NCI-H510A (cell line): Measurements from ENCODE around the gene RALGAPA2.

ENCODE experiments used
- DNase-seq: peaks from one replicate; lab custom pipeline; 2025; lab: John Stamatoyannopoulos, UW

RALGAPA2 gene

DNA sequence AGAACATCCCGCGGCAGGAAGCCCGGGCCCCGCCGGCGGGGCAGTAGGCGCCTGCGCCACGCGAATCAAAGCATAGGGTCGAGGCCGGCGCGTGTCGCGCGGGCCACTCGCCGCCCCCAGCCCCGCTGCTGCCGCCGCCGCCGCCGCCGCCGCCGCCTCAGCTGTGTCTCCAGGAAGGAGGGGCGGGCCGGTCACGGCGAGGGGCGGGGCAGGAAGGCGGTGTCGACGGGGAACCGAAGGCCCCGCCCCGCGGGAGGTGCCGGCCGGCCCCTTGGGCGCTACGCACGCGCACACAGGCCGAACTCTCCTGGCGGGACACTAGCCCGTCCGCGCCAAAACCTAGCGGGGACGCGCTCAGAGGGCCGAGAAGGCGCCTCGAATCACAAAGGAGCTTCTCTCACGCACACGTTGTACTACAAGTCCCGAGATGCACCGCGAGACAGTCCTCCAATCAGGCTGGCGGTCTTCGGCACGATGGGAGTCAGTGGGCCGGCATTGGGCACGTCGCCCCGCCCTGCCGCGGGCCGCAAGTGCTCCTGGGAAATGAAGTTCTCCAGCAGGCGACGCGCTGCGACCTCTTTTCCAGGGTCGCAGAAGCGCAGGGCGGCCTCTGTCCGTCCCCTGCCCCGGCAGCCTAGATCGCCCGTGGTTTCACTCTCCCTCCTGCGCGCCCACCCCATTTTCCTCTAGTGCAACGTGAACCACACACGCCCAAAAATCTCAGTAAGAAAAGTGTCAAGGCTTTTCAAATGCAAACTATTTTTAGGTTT, at the start of gene RALGAPA2:
Gene RALGAPA2, minus strand, starts transcription at position 171 of the 770 bp plus-strand sequence. Its CDS starts 164 bp downstream, at position 7.
- DNase-seq, result peak; percentile 98

DNA sequence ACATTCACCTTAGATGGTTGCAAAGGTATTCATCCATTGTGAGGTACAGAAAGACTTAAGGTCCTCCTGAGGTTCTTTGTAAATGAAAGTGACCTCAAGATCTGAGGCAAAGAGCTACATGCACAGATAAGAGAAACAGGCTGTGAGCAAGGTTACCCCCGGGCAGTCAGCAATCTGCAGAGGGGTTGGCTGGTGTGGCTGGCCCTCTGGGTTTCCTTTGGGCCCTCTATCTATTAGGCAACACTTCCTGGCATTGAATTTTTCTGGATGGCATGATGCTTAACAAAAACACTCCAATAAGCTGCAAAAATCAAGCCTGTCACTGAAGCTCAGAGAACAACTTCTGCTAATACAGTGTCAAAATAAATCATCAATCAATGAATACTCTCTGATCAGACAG, 48.9 kb upstream of the RALGAPA2 start:
- DNase-seq, result no peak

DNA sequence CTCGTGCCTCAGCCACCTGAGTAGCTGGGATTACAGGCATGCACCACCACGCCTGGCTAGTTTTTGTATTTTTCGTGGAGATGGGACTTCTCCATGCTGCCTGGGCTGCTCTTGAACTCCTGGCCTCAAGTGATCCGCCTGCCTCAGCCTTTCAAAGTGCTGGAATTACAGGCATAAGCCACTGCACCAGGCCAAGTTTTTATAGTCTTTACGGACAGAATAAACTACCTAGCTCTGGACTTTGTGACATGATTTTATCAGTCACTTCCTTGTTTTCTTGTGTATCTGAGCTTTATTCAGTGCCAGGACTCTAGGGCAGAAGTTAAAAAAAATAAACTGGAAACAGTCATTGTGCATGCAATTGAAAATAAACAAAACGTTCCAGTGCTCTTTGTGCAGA, 46.7 kb upstream of the RALGAPA2 start:
- no peak for DNase-seq

DNA sequence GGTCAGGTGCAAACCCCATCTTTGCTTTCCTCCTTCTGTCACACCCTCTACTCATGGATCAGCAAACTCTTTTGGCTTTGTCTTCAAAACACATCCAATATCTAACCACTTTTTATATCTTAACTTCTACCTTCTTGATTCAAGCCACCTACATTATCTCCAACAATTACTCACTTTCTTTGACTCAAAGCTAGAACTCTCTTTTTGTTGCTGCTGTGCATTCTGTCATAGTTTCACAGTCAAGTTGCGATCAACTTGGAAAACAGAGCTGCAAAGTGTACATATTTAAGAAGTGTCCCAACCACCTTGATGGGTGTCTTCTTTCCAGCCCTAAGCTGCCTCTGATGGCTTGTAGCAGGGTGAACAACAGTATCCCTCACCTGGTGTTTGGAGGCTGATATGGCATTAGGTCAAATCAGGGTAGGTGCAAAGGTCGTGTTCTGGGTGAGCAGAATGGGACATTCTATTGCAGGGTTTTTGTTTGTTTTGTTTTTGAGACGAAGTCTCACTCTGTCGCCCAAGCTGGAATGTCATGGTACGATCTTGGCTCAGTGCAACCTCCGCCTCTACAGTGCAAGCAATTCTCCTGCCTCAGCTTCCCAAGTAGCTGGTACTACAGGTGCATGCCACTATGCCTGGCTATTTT, 43.4 kb upstream of the RALGAPA2 start:
- DNase-seq, result no peak

DNA sequence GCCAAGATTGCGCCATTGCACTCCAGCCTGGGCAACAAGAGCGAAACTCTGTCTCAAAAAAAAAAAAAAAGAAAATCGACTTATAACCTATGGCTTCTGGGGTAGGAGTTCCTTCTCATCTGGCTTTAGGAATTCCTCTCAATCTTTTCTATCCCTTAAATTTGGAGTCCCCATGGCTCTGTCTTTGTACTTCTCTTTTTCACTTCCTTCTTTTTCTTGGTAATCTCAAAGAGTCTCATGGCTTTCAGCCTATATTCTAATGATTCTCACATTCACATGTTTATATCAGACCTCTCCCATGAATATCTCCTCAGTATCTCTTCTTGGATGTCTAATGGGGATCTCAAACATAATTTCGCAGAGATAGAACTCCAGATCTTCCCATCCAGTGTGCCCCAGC, 42.8 kb upstream of the RALGAPA2 start:
- DNase-seq, result no peak

DNA sequence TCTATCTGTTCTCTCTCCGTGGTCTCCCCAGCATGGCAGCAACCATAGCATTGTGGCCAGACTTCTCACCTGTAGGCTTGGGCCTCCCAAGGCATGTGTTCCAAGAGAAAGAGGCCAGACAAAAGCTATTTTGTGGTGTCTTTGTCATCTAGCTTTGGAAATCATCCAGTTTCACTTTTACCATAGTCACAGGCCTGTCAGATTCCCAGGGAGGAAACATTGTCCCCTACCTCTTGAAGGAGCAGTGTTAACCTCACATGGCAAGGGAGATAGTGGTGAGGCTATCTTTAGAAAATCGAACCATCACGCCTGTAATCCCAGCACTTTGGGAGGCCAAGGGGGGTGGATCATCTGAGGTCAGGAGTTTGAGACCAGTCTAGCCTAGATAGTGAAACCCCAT, 42.3 kb upstream of the RALGAPA2 start:
- no peak for DNase-seq

DNA sequence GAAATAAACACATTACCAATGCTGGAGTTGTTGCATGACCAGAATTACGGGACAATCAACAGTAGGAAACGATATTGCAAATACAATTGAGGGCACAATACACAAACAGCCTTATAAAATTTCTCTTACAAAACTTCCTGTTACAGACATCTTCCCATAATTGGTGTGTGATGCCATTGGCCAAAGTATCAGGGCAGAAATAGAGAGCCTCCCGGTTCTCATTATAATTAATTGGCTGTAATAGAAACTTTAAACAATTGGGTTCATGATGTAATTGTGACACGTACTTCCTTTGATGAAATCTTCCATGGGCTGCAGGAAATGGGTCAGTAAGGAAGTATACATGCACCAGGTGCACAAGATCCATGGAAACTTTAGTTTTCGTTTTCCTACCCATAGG, 40.3 kb upstream of the RALGAPA2 start:
- DNase-seq, result no peak

DNA sequence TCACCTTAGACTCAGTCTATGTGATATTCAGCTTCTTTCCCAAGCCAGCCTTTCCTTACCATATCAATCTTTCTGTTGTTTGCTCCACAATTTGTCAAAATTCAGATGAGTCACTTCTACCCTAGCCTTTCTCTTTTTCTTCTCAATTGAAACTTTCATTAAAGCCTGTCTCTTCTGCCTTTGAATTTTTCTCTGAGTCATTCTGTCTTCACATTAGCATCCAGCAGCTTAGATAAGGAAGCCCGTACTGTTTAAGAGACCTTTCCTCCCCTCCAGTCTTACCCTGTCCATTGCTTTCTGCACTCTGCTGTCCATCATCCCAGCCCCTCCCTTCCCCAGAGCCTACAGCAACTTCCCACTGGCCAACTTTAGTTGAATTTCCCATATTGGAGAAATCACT, 34.9 kb upstream of the RALGAPA2 start:
- DNase-seq, result no peak

DNA sequence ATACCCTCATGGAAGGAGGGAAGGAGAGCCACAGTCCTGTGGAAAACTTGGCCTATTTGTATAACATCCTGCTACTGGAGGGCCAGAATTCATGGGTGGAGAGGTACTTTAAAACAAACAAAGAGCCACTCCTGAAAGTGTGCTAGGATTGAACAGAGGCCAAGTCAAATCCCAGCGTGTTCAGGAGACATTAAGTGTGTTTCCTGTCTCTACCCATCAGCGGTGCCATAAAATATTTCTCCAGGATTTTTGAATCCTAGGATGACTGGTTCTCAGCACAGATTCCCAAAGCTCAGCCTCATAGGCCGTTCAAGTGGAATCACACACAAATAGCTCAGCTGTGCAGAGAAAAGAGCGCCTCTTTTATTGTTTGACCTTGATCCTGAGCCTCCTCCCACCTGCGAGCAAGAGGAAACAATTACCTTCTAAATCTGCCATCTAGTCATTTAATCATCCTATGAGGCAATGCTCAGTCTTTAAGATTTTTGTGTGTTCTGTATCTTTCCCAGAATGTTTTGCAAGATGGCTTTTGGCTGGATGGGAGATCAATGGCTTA, 31.8 kb upstream of the RALGAPA2 start:
- DNase-seq, result peak; percentile 65

DNA sequence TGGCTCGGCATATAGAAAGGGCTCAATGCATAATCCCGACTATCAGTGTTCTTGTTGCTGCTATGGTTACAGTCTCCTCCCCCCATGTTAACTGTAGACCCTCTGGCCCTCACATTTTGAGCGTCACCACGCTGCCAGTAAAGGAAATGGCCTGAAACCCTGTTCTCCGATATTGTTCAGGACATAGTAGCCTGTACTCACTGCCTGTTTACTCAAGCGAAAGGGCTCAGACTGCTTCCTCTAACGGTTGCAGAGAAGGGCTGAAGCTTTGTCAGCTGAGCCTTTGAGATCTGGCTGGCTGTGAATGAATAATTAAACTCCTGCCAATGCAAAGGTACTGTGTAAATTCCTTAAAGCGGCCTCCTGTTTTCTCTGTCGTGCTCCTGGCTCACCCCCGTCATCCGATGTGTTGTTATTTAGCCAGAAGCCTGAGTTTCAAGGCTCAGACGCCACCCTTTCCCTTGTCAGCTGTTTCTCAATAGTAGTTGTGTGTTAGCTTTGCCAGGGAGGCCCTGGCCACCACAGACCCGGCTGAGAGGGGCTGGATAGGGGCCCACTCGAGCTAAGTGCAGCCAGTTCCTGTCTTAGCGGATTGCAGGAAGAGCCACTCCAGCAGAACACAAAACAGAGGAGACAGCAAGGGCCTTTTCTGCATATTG, 31.2 kb upstream of the RALGAPA2 start:
- DNase-seq, result peak; percentile 70

DNA sequence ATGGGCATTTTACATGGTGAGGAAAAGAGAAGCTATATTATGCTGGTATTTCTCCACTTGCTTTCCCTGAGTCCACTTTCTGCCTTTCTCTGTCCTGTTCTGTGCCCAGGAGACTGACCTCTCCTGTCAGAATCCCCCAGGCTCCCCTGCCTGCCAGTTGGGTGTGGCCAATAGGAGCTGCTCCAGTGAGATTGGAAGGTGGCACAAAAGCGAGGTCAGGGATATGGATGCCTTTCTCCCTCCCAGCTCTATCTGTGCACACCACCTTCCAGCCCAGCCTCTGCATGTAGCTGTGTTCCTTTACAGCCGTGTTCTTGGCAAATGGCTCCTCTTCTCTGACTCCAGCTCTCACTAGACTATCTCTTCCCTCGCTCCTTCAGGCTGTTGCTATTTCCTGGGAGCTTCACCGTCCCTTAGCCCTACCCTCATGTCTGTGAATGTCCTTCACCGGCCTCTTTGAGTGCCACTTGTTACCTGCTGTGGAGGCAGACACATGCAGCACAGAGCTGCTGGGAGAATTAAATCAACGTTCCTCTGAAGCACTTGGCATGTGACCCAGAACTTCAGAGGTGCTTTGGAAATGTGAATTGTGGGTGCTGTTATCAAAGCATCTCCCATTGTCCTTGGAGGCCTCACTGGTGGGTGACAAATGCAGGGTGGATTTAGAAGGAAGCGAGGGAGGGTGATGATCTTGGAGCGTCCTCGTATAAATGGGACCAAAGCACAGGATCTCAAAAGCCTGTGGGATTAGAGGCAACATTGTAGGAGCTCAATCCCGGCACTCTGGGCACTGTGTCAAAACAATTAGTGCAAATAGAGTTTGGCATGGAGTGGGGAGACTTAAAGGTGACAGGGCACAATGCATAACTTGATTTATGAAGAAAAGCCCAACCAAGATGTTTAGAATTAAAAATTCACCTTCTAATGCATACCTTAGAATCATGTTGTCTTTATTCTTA, 28.9 kb upstream of the RALGAPA2 start:
- DNase-seq, result peak; percentile 76

DNA sequence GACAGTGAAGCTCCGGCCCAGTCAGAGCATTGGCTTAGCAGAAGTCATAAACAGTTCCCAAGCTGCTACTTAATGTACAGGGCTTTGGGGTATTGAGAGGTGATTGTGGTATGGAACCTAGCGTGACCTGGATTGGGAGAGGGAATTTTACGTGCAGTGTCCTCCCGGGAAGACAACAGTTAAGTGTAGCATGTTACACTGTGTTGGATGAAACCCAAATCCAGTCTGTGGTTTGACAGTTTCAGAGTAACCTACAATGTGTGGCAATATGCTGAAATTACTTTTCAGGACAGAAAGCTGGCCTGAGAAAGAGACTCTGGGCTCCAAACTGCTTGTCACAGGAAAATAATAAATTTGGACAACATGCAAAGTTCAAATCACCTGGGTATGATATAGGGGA, 28.1 kb upstream of the RALGAPA2 start:
- no peak for DNase-seq

DNA sequence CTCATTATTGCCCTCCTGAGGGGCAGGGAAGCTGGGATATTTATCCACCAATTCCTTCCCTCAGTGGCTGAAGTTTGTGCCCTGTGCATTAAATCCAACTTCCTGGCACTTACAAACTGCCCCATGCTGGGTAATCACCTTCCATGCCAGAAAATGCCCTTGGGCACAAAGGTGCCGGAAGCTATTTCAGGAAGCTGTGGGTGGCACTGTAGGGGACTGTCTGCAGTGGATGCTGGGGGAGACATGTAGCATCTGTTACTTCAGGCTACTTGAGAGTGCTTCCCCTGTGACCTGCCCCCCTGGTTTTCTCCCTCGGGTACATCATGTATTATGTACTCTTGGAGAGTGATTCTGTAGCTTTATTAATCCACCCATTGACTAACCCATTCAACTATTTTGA, 24.7 kb upstream of the RALGAPA2 start:
- DNase-seq, result no peak

DNA sequence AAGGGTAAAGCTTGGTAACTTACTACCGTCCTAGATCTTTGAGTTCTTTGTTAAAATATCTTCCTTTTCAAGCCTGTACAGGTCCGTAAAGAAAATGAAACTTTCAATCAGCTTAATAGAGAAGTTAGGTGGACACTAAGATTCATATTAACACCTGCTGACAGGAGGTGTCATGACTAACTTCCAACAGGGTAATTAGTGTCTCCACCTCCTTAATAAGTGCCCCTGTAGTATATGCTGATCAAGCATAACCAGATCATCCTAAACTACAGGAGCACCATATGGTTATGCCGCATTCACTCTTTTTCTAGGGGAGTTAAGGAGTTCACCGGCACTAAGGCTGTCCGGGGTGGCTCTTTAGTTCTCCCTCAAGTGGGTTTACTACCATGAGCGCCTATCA, 23.9 kb upstream of the RALGAPA2 start:
- DNase-seq, result no peak

DNA sequence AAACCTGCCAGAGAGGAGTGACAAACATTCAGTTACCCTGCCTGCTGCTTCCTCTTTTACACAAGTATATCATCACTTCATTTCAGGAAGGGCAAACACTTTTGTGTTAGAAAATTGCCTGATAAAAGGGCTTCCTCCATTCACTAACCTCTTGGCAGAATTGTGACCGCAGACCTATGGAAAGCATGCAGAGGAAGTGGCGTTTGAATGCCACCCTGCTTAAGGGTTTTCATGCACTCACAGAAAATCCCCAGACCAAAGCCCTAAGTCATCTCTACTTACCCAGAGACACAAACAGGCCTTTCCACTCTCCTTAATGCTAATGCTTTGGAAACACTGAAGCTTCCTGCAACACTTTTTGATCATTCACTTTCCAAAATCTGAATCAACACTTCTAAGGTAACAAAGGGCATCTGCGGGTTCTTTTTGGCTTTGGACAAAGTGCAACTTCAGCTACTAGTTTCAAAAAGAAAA, 22.1 kb upstream of the RALGAPA2 start:
- no peak for DNase-seq

DNA sequence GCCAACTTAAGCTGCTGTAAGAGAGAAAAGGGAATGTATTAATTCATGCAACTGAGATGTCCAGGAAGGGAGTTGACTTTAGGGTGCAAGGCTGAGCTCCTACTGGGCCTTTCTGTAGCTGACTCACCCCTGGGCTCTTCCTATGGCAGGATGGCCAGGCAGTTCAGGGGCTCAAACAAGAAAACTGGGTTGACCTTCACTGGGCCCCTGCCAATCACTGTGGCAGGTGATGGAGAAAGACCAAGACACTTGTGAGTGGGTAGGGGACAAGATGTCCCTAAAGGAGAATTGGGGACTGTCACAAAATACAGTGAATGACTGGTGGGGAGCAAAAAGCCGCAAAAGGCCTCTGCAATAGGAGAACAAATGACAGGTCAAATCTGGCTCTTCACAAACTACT, 21.5 kb upstream of the RALGAPA2 start:
- DNase-seq, result no peak

DNA sequence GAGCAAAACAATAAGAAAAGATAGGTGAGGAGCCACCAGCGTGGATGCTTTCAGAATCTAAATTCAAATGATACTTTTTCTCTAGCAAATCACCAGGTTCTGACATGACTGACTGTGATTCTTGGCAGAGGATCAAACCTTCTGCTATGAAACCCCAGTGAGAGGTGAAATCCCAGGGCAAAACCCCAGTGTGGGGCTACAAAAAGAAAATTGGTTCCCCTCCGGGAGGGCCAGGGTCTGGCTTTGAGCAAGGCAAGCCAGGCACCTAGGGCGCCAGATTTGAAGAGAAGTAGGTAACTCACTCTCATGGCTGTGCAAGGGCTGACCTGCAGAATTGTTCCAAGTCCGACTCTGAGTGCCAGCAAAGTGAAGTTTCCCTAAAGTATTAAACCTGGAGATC, 20.2 kb upstream of the RALGAPA2 start:
- DNase-seq, result no peak

DNA sequence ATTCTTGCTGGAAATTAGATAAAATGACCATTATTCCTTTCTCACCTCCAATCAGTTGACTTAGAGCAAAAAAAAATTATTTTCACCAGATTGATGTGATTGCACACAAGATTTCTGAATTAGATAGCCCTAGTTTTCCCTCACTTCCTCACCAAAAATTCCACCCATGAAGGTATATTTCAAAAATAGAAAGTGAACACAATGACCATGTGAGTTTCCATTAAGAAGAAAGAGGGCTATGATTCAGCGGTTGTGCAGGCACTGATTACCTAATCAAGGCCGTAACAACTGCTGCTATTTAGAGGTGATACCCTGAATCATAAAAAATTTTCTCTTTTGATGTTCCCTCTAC, 19.5 kb upstream of the RALGAPA2 start:
- no peak for DNase-seq

DNA sequence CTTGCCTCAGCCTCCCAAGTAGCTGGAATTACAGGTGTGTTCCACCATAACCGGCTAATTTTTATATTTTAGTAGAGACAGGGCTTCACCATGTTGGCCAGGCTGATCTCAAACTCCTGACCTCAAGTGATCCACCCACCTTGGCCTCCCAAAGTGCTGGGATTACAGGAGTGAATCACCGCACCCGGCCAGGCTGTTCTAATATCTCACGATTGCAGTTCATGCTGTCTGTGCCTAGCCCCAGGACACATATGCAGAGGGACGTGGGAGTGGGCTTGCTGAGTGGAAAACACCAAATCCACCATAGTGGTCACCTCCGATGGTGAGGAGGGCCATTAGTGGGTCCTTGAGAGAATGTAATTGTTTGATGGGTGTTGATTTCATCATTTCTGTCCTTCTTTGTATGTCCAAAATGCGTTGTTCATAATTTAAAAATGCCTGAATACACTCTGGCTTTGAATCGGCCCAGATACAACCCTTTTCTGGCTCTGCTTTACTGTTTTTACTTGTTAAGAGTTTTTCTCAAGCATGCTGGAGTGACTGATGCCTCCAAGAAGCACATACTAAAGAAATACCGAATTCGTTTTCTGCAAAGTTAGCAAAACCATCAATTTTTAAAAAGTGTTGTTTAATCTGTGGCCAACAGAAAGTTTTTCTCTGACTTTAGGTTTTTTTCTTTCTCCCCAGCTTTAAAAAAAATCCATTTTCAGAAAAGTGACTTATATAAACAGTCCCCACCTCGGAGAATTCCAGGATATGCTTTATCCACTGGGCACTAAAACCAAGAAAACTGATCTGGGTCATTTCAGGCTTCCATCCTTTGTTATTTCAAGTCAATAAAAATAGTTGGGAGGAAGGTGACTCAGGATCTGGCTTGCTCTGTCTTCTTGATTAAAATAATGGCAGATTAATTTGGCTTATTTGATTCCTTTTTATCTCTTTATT, 18.8 kb upstream of the RALGAPA2 start:
- no peak for DNase-seq

DNA sequence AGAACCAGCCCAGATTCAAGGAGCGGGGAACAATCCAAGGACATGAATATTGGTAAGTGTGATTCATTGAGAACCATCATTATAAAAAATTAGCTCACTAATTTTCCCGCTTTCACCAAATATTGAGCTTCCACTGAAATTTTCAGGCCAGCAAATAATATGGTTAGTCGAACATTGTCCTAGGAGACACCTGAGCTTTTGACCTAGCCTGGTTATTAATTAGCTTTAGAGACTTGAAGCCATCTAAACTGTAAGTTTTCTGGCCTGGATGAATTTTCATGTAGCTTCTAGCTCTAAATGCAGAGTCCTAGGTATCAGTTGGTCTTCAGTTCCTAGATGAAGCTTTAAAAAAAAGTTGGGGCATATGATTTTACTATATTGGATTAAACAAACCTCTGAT, 17.1 kb upstream of the RALGAPA2 start:
- no peak for DNase-seq

DNA sequence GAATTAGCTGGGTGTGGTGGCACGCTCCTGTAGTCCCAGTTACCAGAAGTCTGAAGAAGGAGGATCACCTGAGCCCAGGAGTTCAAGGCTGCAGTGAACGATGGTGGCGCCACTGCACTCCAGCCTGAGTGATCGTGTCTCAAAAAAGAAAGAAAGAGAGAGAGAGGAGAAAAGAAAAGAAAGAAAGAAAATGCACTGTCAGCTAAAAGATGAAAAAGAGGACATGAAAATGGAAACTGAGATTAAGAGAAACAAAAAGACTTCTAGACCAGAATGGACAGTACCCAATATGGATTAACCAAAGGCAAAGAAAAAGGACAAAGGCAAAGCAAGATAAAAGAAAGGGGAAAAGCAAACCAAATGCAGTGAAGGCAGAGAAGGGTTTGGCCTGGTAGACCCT, 9.0 kb upstream of the RALGAPA2 start:
- DNase-seq, result no peak
